Dendritic cell treated with granulocyte-macrophage colony-stimulating factor and Interleukin-4, amounts not matched to agents 40 ng/mL and 50 ng/mL, for 4 days (primary cell): ENCODE results near the gene KIF2A.

Experiments
- H3K27ac Mint-ChIP-seq: one replicate; pipeline ENCODE4 v1.8.0; 2022; ENCODE audit warnings: mild to moderate bottlenecking, mixed read lengths
- H3K27me3 Mint-ChIP-seq: one replicate; pipeline ENCODE4 v1.8.0; 2022; ENCODE audit warnings: mild to moderate bottlenecking, mixed read lengths
- H3K36me3 Mint-ChIP-seq: one replicate; pipeline ENCODE4 v1.8.0; 2022; ENCODE audit warnings: low read depth, mixed read lengths
- H3K4me1 Mint-ChIP-seq: one replicate; pipeline ENCODE4 v1.8.0; 2022; ENCODE audit warnings: low read depth, mixed read lengths
- H3K4me3 Mint-ChIP-seq: one replicate; pipeline ENCODE4 v1.8.0; 2022; ENCODE audit warnings: mild to moderate bottlenecking, moderate library complexity, mixed read lengths
- H3K9me3 Mint-ChIP-seq: one replicate; pipeline ENCODE4 v1.8.0; 2022; ENCODE audit warnings: mixed read lengths
- intact Hi-C: fragments of 100-400 bp; cut with micrococcal nuclease; formaldehyde crosslinking; loops from one replicate; pipeline ENCODE4 v1.15.0; 2022

The KIF2A gene

DNA sequence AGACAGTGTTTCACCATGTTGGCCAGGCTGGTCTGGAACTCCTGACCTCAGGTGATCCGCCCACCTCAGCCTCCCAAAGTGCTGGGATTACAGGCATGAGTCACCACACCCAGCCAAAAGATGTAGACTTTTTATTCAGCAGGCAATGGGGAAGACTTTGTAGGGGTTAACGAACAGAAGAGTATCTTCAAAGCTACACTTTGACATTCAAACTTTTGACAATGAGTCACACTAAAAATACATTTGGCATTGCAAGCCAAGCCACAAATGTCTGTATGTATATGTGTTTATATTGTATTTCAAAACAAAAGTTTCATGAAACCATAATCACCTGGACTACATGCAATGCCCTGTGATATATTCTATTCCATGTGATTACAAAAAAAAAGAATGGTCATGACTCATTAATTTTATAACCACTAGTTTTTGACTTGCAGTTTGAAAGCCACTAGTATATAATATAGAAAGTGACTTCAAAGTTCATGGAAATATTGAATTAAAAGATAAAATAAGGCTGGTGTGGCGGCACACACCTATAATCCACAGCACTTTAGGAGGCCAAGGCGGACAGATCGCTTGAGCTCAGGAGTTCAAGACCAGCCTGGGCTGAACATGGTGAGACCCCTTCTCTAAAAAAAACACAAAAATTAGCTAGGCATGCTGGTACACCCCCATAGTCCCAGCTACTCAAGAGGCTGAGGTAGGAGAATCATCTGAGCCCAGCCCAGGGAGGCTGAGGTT lies 89.4 kb downstream of the KIF2A start:
- no peaks in the 10 kb centered on the region for H3K27me3 Mint-ChIP-seq
- H3K4me1 Mint-ChIP-seq, result no peaks in the 10 kb centered on the region
- intact Hi-C loops, result no loop called here
- H3K4me3 Mint-ChIP-seq, result no peak overlapping the region
- H3K36me3 Mint-ChIP-seq, result peaks cover 86% of the 10 kb centered on the region
- no peaks in the 10 kb centered on the region for H3K9me3 Mint-ChIP-seq
- no peak overlapping the region for H3K27ac Mint-ChIP-seq

DNA sequence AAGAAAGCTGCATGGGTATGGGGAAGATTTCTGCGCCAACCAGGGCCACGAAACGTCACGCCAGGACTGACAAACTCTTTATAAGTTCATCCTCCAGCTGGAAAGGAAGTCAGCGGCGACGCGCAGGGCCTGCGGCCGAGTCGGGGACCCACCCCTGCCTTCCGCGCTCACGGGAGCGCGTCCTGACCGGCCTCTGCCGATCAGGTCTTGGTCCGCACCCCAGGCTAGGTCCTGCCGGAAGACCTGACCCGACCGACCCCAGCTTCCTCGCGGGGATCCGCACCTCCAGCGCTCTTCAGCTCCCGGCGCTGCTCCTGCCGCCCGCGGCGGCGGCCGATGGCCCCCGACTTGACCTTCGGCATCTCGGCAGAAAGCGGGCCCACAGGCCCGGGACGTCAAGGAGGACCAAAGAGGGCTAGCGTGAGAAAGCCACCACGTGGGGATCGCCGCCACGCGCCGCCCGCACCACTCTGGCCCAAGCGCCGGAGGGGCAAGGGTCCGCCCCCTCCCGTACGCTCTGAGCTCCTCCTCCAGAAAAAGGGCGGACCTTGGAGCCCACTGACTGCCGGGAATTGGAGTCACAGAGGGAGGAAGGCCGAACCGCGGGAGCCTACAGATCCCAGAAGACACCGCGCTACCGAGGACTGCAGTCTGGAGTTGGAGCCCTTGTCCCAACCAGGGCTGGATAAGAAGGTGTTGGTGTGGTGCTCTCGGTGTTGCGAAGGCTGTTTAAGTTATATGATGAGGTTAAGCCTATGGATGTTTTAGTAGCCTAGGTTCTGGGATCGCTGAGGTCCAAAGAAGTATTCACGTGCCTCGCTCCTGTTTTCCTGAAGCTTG lies 97.6 kb downstream of the KIF2A start, which contains the start of gene DIMT1:
DIMT1 (minus strand) TSS at position 495 of the 840 bp plus-strand sequence; CDS start at position 362, 133 bp downstream.
- Mint-ChIP-seq H3K27ac (peak within 1 kb of the TSS; percentile 96), H3K4me1 (peaks cover 21% of the 10 kb centered on the region), H3K4me3 (peak within 1 kb of the TSS; percentile 87), H3K9me3 (no peaks in the 10 kb centered on the region), H3K36me3 (peaks cover 50% of the 10 kb centered on the region), H3K27me3 (no peaks in the 10 kb centered on the region)
- intact Hi-C loops, result loop anchor here (1.0 to 2.0 kb wide), 2 partner anchors 9 to 97 kb away; partner anchors contain the start of genes IPO11 and KIF2A

DNA sequence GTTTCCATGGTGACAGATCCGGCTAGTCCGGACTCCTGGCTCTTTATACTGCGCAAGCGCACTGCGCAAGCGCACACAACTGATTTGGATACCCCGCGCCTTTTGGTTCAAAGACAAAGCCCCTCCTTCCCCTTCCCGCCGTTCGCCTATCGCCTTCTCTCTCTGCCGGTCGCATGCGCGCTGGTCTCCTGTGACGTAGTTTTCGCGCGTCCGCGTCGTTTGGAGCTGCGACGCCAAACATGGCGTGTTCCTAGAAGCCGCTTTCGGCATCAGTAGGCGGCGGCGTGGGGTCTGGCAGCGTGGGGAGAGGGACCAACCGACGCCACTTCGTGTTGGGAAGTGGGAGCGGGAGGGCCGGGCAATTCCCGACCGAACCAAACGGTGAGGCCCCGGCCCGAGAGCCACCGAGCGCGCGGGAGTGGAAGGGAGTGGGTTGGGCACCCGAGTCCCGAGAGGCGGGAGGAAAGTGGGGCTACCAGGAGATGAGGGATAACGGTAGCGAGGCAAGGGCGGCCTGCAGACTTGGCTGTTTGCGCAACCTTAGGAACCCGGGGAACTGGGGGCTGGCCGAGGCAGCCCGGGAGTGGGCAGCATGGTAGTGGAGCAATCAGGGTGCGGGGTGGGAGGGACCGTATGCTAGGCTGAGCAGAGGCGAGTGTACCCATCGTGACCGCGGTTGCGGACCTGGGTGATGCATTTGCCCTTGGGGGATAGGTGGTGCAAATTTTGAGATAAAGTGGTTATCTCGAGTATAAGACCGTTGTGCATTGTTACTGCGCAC lies 106.7 kb downstream of the KIF2A start, which contains the start of gene IPO11:
IPO11 (plus strand) TSS at position 215 of the 781 bp plus-strand sequence. CDS start 24,517 bp downstream, outside the sequence.
- H3K9me3 Mint-ChIP-seq, result no peaks in the 10 kb centered on the region
- H3K36me3 Mint-ChIP-seq, result peaks cover 9% of the 10 kb centered on the region
- peak within 1 kb of the TSS; percentile 88 for H3K27ac Mint-ChIP-seq
- peak within 1 kb of the TSS; percentile 91 for H3K4me3 Mint-ChIP-seq
- peaks cover 16% of the 10 kb centered on the region for H3K4me1 Mint-ChIP-seq
- H3K27me3 Mint-ChIP-seq, result peaks cover 3% of the 10 kb centered on the region
- intact Hi-C loops, result loop anchor here (1.0 kb wide), 2 partner anchors 9 to 107 kb away; partner anchors contain the start of gene DIMT1

DNA sequence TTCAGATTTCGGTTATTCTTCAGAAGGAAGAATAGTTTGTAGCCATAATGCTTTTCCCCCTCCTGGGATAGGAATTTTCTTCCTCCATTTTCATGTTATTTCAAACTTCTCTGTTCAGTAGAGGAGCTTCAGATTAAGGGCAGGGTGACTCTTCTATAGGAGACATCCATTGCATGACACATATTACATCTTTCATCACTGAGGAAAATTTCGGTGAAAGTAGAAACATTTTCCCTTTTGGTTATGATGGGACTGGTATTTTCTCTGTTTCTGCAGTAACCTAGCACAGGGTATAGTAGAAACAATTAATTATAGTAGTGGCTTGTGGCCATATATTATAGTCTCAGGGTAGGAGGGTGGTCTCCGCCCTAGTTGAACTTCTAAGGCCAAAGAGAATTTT lies 107.7 kb downstream of the KIF2A start:
- Mint-ChIP-seq H3K27me3 (peaks cover 3% of the 10 kb centered on the region), H3K4me1 (peaks cover 16% of the 10 kb centered on the region), H3K27ac (peak overlapping the region; percentile 88), H3K9me3 (no peaks in the 10 kb centered on the region), H3K36me3 (peaks cover 16% of the 10 kb centered on the region), H3K4me3 (peak overlapping the region; percentile 91)
- intact Hi-C loops, result no loop called here

DNA sequence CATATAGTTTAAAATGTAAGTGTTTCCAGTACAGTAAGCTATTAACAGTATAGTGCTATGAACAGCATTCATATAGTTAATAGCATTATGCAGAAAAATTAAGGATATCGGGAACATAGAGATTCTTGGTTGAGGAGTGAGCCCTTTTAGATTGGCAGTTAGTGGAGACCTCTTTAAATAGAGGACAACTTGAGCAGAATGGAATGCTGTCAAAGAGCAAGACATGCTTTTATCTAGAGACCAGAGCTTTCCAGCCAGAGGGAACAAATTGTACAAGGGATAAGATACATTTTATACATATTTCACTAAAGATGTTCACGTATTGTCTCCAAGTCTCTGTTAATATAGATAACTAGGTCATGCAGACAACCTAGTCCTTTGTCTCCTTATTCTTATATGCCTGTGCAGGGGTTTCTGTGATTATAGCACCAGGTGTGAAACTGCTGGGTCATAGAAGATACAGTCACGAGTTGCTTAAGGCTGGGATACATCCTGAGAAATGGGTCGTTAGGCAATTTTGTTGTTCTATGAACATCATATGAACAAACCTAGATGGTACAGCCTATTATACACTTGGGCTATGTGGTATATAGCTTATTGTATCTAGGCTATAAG lies 112.6 kb downstream of the KIF2A start:
- H3K27me3 Mint-ChIP-seq, result no peaks in the 10 kb centered on the region
- intact Hi-C loops, result no loop called here

DNA sequence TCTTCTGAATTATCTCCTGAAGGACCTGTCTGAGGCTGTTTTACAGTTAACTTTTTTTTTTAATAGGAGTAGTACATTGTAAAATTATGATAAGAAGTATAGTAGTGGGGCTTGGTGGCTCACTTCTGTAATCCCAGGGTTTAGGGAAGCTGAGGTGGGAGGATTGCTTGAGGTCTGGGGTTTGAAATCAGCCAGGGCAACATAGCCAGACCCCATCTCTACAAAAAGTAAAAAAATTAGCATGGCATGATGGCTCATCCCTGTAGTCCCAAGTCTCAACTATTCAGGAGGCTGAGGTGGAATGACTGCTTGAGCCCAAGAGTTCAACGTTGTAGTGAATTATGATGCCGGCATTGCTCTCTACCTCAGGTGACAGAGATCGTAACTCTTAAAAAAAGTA lies 113.6 kb downstream of the KIF2A start:
- Mint-ChIP-seq H3K9me3 (no peaks in the 10 kb centered on the region), H3K4me3 (no peak overlapping the region), H3K36me3 (peaks cover 16% of the 10 kb centered on the region), H3K27me3 (no peaks in the 10 kb centered on the region), H3K4me1 (peaks cover 10% of the 10 kb centered on the region), H3K27ac (no peak overlapping the region)
- intact Hi-C loops, result loop anchor here (10.0 kb wide), 1 partner anchor 145 kb away; no protein-coding TSS in a partner anchor

More for the DNA sequence above, 112.6 kb downstream of the KIF2A start:
- Mint-ChIP-seq H3K36me3 (peaks cover 10% of the 10 kb centered on the region), H3K27ac (no peak overlapping the region), H3K9me3 (no peaks in the 10 kb centered on the region), H3K4me3 (no peak overlapping the region), H3K4me1 (peaks cover 12% of the 10 kb centered on the region)

DNA sequence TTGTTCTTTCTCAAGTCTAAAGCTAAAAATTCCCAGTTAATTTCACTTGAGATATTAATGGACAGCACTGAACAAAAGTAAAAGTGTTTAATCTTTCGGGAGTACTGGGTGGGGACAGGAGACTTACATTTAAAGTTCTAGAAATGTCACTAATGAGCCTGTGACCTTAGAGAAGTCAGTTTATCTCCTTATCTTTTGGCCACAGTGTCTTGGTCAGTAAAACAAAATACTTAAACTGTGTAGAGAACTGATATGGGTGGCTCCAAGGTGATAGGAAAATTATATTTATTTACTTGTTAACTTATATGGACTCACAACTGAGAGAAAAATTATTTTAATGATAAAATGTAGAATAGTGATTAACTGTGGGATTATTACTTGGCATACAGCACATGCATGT lies 115.4 kb downstream of the KIF2A start:
- Mint-ChIP-seq H3K27ac (no peak overlapping the region), H3K4me1 (no peaks in the 10 kb centered on the region), H3K9me3 (no peaks in the 10 kb centered on the region), H3K36me3 (peaks cover 16% of the 10 kb centered on the region), H3K4me3 (no peak overlapping the region), H3K27me3 (no peaks in the 10 kb centered on the region)
- intact Hi-C loops, result loop anchor here (10.0 kb wide), 1 partner anchor 143 kb away; no protein-coding TSS in a partner anchor

DNA sequence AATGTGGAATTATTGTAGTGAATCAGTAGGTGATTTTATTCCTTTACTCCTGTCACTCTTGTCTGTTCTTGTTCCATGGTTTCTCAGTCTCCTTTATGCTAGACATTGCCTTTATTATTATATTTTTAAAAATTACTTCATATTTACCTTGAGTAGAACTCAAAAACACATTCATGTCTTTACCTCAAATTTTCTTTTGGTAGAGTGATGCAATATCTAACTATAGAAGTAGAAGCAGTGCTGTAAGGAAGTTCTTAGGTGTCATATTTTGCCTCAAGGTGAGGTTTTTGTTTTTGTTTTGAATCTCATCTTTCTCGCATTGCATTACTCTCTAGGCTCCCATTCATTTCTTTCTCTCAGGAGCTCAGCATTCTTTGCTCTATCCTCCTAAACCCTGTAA lies 118.8 kb downstream of the KIF2A start:
- H3K27me3 Mint-ChIP-seq, result no peaks in the 10 kb centered on the region
- no peak overlapping the region for H3K27ac Mint-ChIP-seq
- no peaks in the 10 kb centered on the region for H3K4me1 Mint-ChIP-seq
- H3K4me3 Mint-ChIP-seq, result no peak overlapping the region
- intact Hi-C loops, result loop anchor here (10.0 kb wide), 1 partner anchor 140 kb away; no protein-coding TSS in a partner anchor
- H3K36me3 Mint-ChIP-seq, result peaks cover 6% of the 10 kb centered on the region
- H3K9me3 Mint-ChIP-seq, result no peaks in the 10 kb centered on the region

DNA sequence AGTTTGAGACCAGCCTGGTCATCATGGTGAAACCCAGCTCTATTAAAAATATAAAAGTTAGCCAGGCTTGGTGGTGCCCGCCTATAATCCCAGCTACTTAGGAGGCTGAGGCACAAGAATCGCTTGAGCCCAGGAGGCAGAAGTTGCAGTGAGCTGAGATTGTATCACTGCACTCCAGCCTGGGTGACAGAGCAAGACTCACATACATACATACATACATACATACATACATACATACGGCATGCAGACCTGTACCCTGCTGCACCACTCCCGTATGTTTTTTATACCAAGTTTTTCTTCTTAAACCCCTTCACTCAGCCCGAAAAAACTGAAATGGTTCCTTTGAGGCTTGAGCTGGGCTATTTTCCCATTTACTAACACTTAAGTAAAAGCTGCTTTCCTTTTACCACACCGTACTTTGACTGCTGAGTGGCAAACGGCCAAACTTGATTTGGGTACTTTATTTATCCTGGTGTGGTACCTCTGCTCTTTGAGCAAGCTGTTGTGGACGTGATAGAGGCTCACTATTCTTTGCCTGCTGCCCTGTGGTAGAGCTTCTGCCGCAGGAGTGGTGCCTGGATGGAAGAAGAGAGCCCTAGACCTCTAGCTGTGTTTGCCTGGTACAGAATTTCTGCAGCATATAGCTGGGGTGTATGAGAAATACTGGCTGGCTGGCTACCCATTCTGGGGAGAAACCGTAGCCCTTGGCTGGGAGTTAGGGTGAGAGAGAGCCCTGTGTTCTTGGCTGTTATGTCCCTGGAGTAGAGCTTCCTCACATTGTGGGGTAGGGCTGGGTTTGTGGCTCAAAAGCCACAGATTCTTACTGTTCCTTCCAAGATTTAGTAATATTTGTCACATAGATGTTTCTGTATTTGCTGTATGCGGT lies 126.0 kb downstream of the KIF2A start:
- peak overlapping the region; percentile 40 for H3K27ac Mint-ChIP-seq
- intact Hi-C loops, result no loop called here
- H3K27me3 Mint-ChIP-seq, result no peaks in the 10 kb centered on the region
- peaks cover 33% of the 10 kb centered on the region for H3K4me1 Mint-ChIP-seq
- H3K36me3 Mint-ChIP-seq, result no peaks in the 10 kb centered on the region
- no peak overlapping the region for H3K4me3 Mint-ChIP-seq
- H3K9me3 Mint-ChIP-seq, result no peaks in the 10 kb centered on the region

DNA sequence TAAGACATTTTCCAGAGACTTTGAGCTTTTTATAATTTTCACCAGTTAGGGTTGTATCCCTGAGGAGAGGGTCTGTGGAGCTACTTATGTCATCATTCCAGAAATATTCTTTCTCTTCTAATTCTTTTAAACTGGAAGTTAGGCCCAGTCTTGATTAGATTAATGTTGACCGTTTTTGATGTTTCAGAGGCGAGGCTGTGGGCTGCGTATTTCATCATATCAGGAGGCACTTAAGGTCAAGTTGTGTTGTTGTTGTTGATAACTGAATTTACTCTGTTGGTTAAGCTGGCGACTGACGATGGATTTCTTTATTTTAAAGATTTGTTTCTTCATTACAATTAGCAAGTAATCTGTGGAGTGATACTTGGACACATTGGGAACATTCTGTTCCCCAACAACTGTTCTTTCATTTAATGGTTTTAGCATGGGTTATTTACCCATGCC lies 126.6 kb downstream of the KIF2A start:
- Mint-ChIP-seq H3K27me3 (no peaks in the 10 kb centered on the region), H3K36me3 (no peaks in the 10 kb centered on the region), H3K9me3 (no peaks in the 10 kb centered on the region), H3K4me3 (no peak overlapping the region), H3K27ac (peak overlapping the region; percentile 40), H3K4me1 (peaks cover 33% of the 10 kb centered on the region)
- intact Hi-C loops, result no loop called here
